HEK293 (cell line): Measurements from ENCODE around the gene INPP4B.

Experiments used
- CTCF ChIA-PET: fragments of 350-600 bp; formaldehyde crosslinking; extraction: SDS; loops from one replicate; lab custom pipeline; 2021; ENCODE audit warnings: antibody characterized with exemption; lab: Yijun Ruan, JAX
- POLR2A ChIA-PET: fragments of 300-600 bp; formaldehyde crosslinking; extraction: SDS; loops from one replicate; lab custom pipeline; 2020; ENCODE audit warnings: antibody characterized with exemption, inconsistent platforms; lab: Yijun Ruan, JAX
- H3K27ac ChIP-seq: fragments of 200-500 bp; sonication (Bioruptor generic); 2 replicates; pipeline ENCODE4 v1.5.1; 2014; ENCODE audit warnings: low read depth, low read length, control low read depth, inconsistent platforms; ENCODE audit errors: extremely low read depth
- H3K36me3 ChIP-seq, 2 experiments: fragments of 200-500 bp in 1 of 2; sonication (Bioruptor generic) in 1 of 2; 1 replicate in 1 of 2; 2 replicates in 1 of 2; pipeline ENCODE4 v1.5.1; 2014 to 2017; ENCODE audit warnings: inconsistent platforms in 2 of 2, low read length in 2 of 2; ENCODE audit not compliant: control insufficient read depth in 2 of 2, insufficient read depth in 1 of 2
- H3K4me1 ChIP-seq: fragments of 200-500 bp; sonication (Bioruptor generic); 2 replicates; pipeline ENCODE4 v1.5.1; 2014; ENCODE audit warnings: mild to moderate bottlenecking, low read length, inconsistent platforms; ENCODE audit not compliant: control insufficient read depth, insufficient read depth
- H3K4me3 ChIP-seq: 2 replicates; pipeline ENCODE4 v1.5.1; 2011; ENCODE audit warnings: low read depth, mild to moderate bottlenecking, control low read depth, low read length, moderate library complexity
- H3K9me3 ChIP-seq: fragments of 200-500 bp; sonication (Bioruptor generic); 2 replicates; pipeline ENCODE4 v1.5.1; 2014; ENCODE audit warnings: low read depth, low read length, inconsistent platforms; ENCODE audit not compliant: control insufficient read depth, insufficient read depth
- KLF10 ChIP-seq: fragments of 450-650 bp; IDR thresholded peaks from 2 replicates; pipeline ENCODE4 v1.5.1; 2018; ENCODE audit warnings: missing biosample characterization, mild to moderate bottlenecking, missing genetic modification characterization
- KLF9 ChIP-seq: fragments of 450-650 bp; formaldehyde crosslinking; IDR thresholded peaks from 2 replicates; pipeline ENCODE4 v1.5.1; 2016; ENCODE audit warnings: missing biosample characterization, missing genetic modification characterization, low read depth
- PRDM1 ChIP-seq: fragments of 450-650 bp; formaldehyde crosslinking; IDR thresholded peaks from 2 replicates; pipeline ENCODE4; 2016; ENCODE audit warnings: missing biosample characterization, missing genetic modification characterization
- REPIN1 ChIP-seq: fragments of 450-650 bp; formaldehyde crosslinking; IDR thresholded peaks from 2 replicates; pipeline ENCODE4 v1.5.1; 2017; ENCODE audit warnings: missing biosample characterization, missing genetic modification characterization, low read depth
- SALL2 ChIP-seq: fragments of 450-650 bp; formaldehyde crosslinking; IDR thresholded peaks from 2 replicates; pipeline ENCODE4 v1.5.0; 2017; ENCODE audit warnings: missing biosample characterization, mild to moderate bottlenecking, missing genetic modification characterization, borderline replicate concordance
- TCF7L2 ChIP-seq: IDR thresholded peaks from 2 replicates; pipeline ENCODE4 v1.6.1; 2011; ENCODE audit warnings: low read depth, mild to moderate bottlenecking, inconsistent platforms, low read length, moderate library complexity, borderline replicate concordance
- ZBTB44 ChIP-seq: fragments of 450-650 bp; IDR thresholded peaks from 2 replicates; pipeline ENCODE4 v1.5.1; 2018; ENCODE audit warnings: missing biosample characterization, mild to moderate bottlenecking, missing genetic modification characterization
- ZBTB7A ChIP-seq: fragments of 450-650 bp; formaldehyde crosslinking; IDR thresholded peaks from 2 replicates; pipeline ENCODE4 v1.5.1; 2016; ENCODE audit warnings: low read depth, missing biosample characterization, missing genetic modification characterization
- ZFHX2 ChIP-seq: fragments of 450-650 bp; formaldehyde crosslinking; conservative IDR thresholded peaks from 2 replicates; pipeline ENCODE4 v1.5.1; 2016; ENCODE audit warnings: missing biosample characterization, missing genetic modification characterization
- ZFP69B ChIP-seq: fragments of 450-650 bp; formaldehyde crosslinking; IDR thresholded peaks from 2 replicates; pipeline ENCODE4 v1.5.1; 2016; ENCODE audit warnings: missing biosample characterization, missing genetic modification characterization
- ZIC2 ChIP-seq: fragments of 450-650 bp; formaldehyde crosslinking; IDR thresholded peaks from 2 replicates; pipeline ENCODE4 v1.5.1; 2016; ENCODE audit warnings: missing biosample characterization, missing genetic modification characterization
- ZNF114 ChIP-seq: fragments of 450-650 bp; formaldehyde crosslinking; IDR thresholded peaks from 2 replicates; pipeline ENCODE4 v1.5.0; 2017; ENCODE audit warnings: missing biosample characterization, missing genetic modification characterization
- ZNF157 ChIP-seq: fragments of 450-650 bp; formaldehyde crosslinking; IDR thresholded peaks from 2 replicates; pipeline ENCODE4 v1.5.1; 2016; ENCODE audit warnings: missing biosample characterization, missing genetic modification characterization
- ZNF2 ChIP-seq: fragments of 450-650 bp; formaldehyde crosslinking; IDR thresholded peaks from 2 replicates; pipeline ENCODE4 v1.5.1; 2016; ENCODE audit warnings: missing biosample characterization, missing genetic modification characterization
- ZNF274 ChIP-seq, 2 experiments: fragments of 200-500 bp in 1 of 2; fragments of 450-650 bp in 1 of 2; sonication (Bioruptor generic) in 1 of 2; formaldehyde crosslinking in 1 of 2; IDR thresholded peaks; 2 replicates each; pipeline versions ENCODE4 v1.5.1 to v1.6.1; 2014 to 2016; ENCODE audit warnings: borderline replicate concordance in 1 of 2, inconsistent platforms in 1 of 2, low read length in 1 of 2, missing biosample characterization in 1 of 2, missing genetic modification characterization in 1 of 2
- ZNF354C ChIP-seq: fragments of 450-650 bp; formaldehyde crosslinking; IDR thresholded peaks from 2 replicates; pipeline ENCODE4 v1.5.1; 2016; ENCODE audit warnings: missing biosample characterization, missing genetic modification characterization, low read depth, borderline replicate concordance
- ZNF37A ChIP-seq: fragments of 450-650 bp; IDR thresholded peaks from 2 replicates; pipeline ENCODE4 v1.5.1; 2018; ENCODE audit warnings: missing biosample characterization, missing genetic modification characterization
- ZNF473 ChIP-seq: fragments of 450-650 bp; formaldehyde crosslinking; IDR thresholded peaks from 2 replicates; pipeline ENCODE4 v1.5.1; 2017; ENCODE audit warnings: missing biosample characterization, missing genetic modification characterization
- ZNF510 ChIP-seq: fragments of 450-650 bp; formaldehyde crosslinking; IDR thresholded peaks from 2 replicates; pipeline ENCODE4 v1.5.1; 2018; ENCODE audit warnings: mild to moderate bottlenecking, missing genetic modification characterization, missing biosample characterization; ENCODE audit not compliant: insufficient replicate concordance
- ZNF521 ChIP-seq: fragments of 450-650 bp; formaldehyde crosslinking; IDR thresholded peaks from 2 replicates; pipeline ENCODE4 v1.5.1; 2017; ENCODE audit warnings: missing biosample characterization, mild to moderate bottlenecking, missing genetic modification characterization
- ZNF629 ChIP-seq: fragments of 450-650 bp; formaldehyde crosslinking; IDR thresholded peaks from 2 replicates; pipeline ENCODE4 v1.5.1; 2017; ENCODE audit warnings: missing biosample characterization, missing genetic modification characterization
- ZNF639 ChIP-seq: fragments of 450-650 bp; formaldehyde crosslinking; IDR thresholded peaks from 2 replicates; pipeline ENCODE4 v1.5.1; 2016; ENCODE audit warnings: missing biosample characterization, missing genetic modification characterization
- ZNF791 ChIP-seq: fragments of 450-650 bp; formaldehyde crosslinking; IDR thresholded peaks from 2 replicates; pipeline ENCODE4 v1.5.1; 2016; ENCODE audit warnings: missing biosample characterization, missing genetic modification characterization
- ZNF837 ChIP-seq: fragments of 450-650 bp; formaldehyde crosslinking; IDR thresholded peaks from 2 replicates; pipeline ENCODE4 v1.5.1; 2016; ENCODE audit warnings: missing biosample characterization, missing genetic modification characterization
- ZNF843 ChIP-seq: fragments of 450-650 bp; formaldehyde crosslinking; IDR thresholded peaks from 2 replicates; pipeline ENCODE4 v1.5.1; 2016; ENCODE audit warnings: missing biosample characterization, missing genetic modification characterization
- TF ChIP-seq, protein P1 (sequence below): fragments of 450-650 bp; formaldehyde crosslinking; optimal IDR thresholded peaks from 2 replicates; pipeline ENCODE3; 2016; ENCODE audit warnings: missing biosample characterization, mild to moderate bottlenecking, missing genetic modification characterization
- TF ChIP-seq, protein P2 (sequence below): fragments of 450-650 bp; formaldehyde crosslinking; IDR thresholded peaks from 2 replicates; pipeline ENCODE4 v1.5.1; 2016; ENCODE audit warnings: missing biosample characterization, missing genetic modification characterization
- TF ChIP-seq, protein P3 (sequence below): fragments of 450-650 bp; formaldehyde crosslinking; IDR thresholded peaks from 2 replicates; pipeline ENCODE4 v1.5.1; 2016; ENCODE audit warnings: missing biosample characterization, missing genetic modification characterization

The INPP4B gene

DNA sequence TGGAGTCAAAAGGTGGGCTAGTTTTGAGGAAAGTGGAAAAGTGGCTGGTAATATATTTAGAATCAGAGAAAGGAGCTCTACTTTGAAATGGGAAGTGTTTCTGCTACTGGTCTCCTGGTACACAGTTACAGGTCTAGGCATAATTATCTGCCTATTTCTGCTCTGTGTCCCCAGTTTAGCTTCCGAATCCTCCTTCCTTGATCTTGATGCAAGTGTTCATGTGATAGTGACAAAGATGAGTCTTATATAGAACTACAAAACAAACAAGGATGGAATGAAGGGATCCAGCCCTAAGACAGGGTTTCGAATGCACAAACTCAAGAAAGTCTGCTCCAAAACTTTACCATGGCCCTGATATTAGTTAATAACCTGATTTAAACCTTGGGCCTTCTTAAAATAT lies 580.2 kb downstream of the INPP4B start:
- Histone ChIP-seq H3K36me3 (no peaks in the 10 kb centered on the region), H3K9me3 (no peaks in the 10 kb centered on the region), H3K4me3 (no peak overlapping the region), H3K27ac (no peak overlapping the region), H3K4me1 (no peaks in the 10 kb centered on the region)
- ChIA-PET POLR2A (no interaction called here), CTCF (interaction anchor here (0.7 kb wide), 1 partner anchor 17 kb away, joined by 3 read pairs; no protein-coding TSS in a partner anchor)
- TF ChIP-seq ZBTB7A (tag by site-specific recombination) (no peak), ZFP69B (tag by site-specific recombination) (no peak), ZNF274 (IDR thresholded peaks at IDR 0.05; ENCODE audit: low read length) (no peak), ZNF274 (tag by site-specific recombination; IDR thresholded peaks at IDR 0.05; ENCODE audit: borderline replicate concordance) (no peak), ZNF2 (tag by site-specific recombination) (no peak), ZBTB44 (no peak), REPIN1 (tag by site-specific recombination) (no peak), ZNF37A (tag by site-specific recombination) (no peak), TCF7L2 (no peak), ZNF843 (tag by site-specific recombination) (no peak), ZNF639 (tag by site-specific recombination) (no peak), ZNF354C (tag by site-specific recombination) (no peak), ZNF114 (no peak), ZNF629 (tag by site-specific recombination) (no peak), ZNF473 (no peak)
- TF ChIP-seq, protein P1, sequence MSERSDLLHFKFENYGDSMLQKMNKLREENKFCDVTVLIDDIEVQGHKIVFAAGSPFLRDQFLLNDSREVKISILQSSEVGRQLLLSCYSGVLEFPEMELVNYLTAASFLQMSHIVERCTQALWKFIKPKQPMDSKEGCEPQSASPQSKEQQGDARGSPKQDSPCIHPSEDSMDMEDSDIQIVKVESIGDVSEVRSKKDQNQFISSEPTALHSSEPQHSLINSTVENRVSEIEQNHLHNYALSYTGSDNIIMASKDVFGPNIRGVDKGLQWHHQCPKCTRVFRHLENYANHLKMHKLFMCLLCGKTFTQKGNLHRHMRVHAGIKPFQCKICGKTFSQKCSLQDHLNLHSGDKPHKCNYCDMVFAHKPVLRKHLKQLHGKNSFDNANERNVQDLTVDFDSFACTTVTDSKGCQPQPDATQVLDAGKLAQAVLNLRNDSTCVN: no peak
- TF ChIP-seq, protein P2, sequence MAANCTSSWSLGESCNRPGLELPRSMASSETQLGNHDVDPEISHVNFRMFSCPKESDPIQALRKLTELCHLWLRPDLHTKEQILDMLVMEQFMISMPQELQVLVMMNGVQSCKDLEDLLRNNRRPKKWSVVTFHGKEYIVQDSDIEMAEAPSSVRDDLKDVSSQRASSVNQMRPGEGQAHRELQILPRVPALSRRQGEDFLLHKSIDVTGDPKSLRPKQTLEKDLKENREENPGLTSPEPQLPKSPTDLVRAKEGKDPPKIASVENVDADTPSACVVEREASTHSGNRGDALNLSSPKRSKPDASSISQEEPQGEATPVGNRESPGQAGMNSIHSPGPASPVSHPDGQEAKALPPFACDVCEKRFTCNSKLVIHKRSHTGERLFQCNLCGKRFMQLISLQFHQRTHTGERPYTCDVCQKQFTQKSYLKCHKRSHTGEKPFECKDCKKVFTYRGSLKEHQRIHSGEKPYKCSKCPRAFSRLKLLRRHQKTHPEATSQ (tag by site-specific recombination): no peak
- TF ChIP-seq, protein P3, sequence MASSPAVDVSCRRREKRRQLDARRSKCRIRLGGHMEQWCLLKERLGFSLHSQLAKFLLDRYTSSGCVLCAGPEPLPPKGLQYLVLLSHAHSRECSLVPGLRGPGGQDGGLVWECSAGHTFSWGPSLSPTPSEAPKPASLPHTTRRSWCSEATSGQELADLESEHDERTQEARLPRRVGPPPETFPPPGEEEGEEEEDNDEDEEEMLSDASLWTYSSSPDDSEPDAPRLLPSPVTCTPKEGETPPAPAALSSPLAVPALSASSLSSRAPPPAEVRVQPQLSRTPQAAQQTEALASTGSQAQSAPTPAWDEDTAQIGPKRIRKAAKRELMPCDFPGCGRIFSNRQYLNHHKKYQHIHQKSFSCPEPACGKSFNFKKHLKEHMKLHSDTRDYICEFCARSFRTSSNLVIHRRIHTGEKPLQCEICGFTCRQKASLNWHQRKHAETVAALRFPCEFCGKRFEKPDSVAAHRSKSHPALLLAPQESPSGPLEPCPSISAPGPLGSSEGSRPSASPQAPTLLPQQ (tag by site-specific recombination): no peak

- POLR2A ChIA-PET: no interaction called here
- Histone ChIP-seq H3K9me3 (no peaks in the 10 kb centered on the region), H3K36me3 (no peaks in the 10 kb centered on the region), H3K4me1 (no peaks in the 10 kb centered on the region), H3K4me3 (no peak overlapping the region), H3K27ac (no peak overlapping the region)
- CTCF ChIA-PET: interaction anchor here (0.7 kb wide), 1 partner anchor 18 kb away, joined by 3 read pairs; no protein-coding TSS in a partner anchor
- no peak for TF ChIP-seq ZFHX2 (tag by site-specific recombination)
- TF ChIP-seq ZNF510: no peak
- TF ChIP-seq PRDM1 (tag by site-specific recombination): no peak
- no peak for TF ChIP-seq KLF10 (tag by site-specific recombination)
- no peak for TF ChIP-seq ZIC2 (tag by site-specific recombination)
- no peak for TF ChIP-seq SALL2 (tag by site-specific recombination)
- TF ChIP-seq KLF9 (tag by site-specific recombination): no peak
- no peak for TF ChIP-seq ZNF157 (tag by site-specific recombination)
- TF ChIP-seq ZNF837: no peak
- TF ChIP-seq, protein P2 (tag by site-specific recombination): no peak
- no peak for TF ChIP-seq ZNF791
- no peak for TF ChIP-seq ZNF521 (tag by site-specific recombination)
Observed at GRCh38 chr4:142265536-142265935, 580.6 kb downstream of the INPP4B start.
